Activated naive CD4-positive, alpha-beta T cell treated with anti-CD3 and anti-CD28 coated beads, Interleukin-2, amount 50 U/mL, for 72 hours (primary cell): Measurements from ENCODE around the gene NEURL1. TPM values are rescaled to one million over a fixed set of nuclear protein-coding genes. Genes with fewer than 3 reads are reported as not detected.
"Not testable (repeated sequence)": the region's sequence is repeated elsewhere in the genome, so short reads cannot be mapped to it uniquely, and the experiment has no call there.

ENCODE experiments used
- ATAC-seq, 2 donors: fragments of 150-1000 bp; cut with Tn5 transposase; 2 replicates each; pipeline ENCODE4 v1.10.0; 2021; ENCODE audit warnings: mild to moderate bottlenecking in 2 of 2, moderate library complexity in 2 of 2
- DNase-seq, 2 donors: peaks; one replicate each; pipeline ENCODE4 v3.0.0; 2021 to 2022; ENCODE audit warnings: low spot score in 2 of 2
- H3K27ac Mint-ChIP-seq, 2 donors: one replicate each; pipeline ENCODE4 v1.8.0; 2022; ENCODE audit warnings: mild to moderate bottlenecking in 2 of 2, mixed read lengths in 2 of 2
- H3K36me3 Mint-ChIP-seq, 2 donors: one replicate each; pipeline ENCODE4 v1.8.0; 2022; ENCODE audit warnings: mixed read lengths in 2 of 2
- H3K9me3 Mint-ChIP-seq, 2 donors: one replicate each; pipeline ENCODE4 v1.8.0; 2022; ENCODE audit warnings: mixed read lengths in 2 of 2
- total RNA-seq, 2 donors: library from RNA; stranded (reverse); gene quantifications; one replicate each; pipeline ENCODE4 v1.2.3, GENCODE V29; 2022

The NEURL1 gene
- total RNA-seq, 2 donors from 2014 or later = 0.87 to 2.4 TPM

DNA sequence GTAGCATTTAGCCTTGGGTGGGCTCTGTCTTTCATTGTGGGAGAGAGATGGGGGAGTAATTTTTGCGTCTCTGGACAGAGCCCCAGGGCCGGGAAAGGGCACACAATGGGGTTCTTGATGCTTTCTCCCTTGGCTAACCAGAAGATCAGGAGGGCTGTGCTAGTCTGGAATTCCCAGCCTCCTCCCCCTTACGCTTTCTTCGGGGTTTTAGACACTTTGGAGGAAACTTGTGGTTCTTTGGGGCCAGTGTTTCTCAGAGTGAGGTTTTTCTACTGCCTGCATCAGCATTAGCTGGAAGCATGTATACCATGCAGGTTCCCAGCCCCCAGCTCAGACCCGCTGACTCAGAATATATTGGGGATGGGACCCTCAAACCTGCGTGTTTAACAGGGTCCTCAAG lies 7.0 kb downstream of the NEURL1 start:
- no peaks in the 10 kb centered on the region for H3K36me3 Mint-ChIP-seq
- no peak for DNase-seq
- no peak overlapping the region for H3K27ac Mint-ChIP-seq
- no peak for ATAC-seq
- H3K9me3 Mint-ChIP-seq = no peaks in the 10 kb centered on the region

DNA sequence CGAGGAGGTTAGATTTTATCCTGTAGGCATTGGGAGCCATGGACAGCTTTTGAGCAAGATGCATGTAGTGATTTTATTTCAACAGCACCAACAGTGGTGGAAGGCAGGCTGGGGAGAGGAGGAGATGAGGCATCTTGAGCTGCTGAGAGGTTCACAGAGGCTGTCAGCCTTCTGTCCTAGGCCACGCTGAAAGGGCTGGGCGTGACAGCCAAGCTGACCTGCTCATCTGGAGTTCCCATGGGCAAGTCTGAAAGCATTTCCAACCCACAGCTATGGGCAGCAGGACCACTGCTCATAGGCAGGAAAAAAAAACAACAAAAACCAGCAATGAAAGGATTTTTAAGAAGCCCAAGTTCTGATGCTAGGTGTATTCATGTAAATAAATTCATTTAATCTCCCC lies 7.7 kb downstream of the NEURL1 start:
- no peaks in the 10 kb centered on the region for H3K9me3 Mint-ChIP-seq
- ATAC-seq (no peak), DNase-seq (no peak)
- H3K36me3 Mint-ChIP-seq = no peaks in the 10 kb centered on the region
- no peak overlapping the region for H3K27ac Mint-ChIP-seq

DNA sequence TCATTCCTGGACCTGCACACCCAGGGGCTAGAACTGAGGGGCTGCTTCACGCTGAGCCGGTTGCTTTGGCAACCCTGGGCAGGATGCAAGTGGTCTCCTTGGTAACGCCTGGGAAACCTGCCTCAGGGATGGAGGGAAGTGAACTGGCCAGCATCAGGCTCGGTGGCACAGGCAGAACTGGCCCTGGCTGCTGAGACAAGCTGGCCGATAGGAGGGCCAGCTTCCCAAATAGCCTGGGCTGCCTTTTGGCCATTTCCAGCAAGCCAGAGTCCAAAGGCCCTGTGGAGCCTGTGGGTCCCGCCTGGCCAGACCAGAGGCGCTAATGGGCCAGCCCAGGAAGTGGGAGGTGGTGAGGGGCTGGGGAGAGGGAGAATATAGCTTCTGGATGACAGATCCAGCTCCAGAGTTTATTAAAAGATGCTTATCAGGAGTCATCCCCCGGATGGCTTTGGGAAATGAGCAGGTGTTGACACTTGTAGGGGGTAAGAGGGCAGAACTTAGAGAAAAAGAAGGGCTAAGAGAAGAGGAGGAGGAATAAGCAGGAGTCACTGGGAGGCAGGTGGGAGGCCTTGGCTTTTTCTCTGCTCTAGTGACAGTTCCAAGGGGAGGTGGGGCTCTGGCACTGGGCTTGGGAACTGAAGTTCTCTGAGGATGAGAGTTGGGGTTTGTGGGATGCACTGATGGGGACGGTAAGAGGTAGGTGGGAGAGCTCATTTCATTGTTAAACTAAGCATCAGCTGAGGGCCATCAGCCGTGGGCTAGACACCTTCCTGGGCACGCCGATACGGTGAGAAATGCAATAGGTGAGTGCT lies 9.6 kb downstream of the NEURL1 start:
- Mint-ChIP-seq H3K36me3 (no peaks in the 10 kb centered on the region), H3K27ac (no peak overlapping the region), H3K9me3 (no peaks in the 10 kb centered on the region)
- DNase-seq = no peak
- no peak for ATAC-seq

DNA sequence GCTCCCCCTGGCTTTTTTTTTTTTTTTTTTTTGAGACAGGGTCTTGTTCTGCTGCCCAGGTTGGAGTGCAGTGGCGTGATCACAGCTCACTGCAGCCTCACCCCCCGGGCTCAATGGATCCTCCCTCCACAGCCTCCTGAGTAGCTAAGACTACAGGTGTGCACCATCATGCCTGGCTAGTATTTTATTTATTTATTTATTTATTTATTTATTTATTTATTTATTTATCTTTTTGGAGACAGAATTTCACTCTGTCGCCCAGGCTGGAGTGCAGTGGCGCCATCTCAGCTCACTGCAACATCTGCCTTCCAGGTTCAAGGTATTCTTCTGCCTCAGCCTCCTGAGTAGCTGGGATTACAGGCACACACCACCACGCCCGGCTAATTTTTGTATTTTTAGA lies 10.3 kb downstream of the NEURL1 start:
- H3K36me3 Mint-ChIP-seq, DNase-seq, H3K27ac Mint-ChIP-seq, ATAC-seq, H3K9me3 Mint-ChIP-seq: not testable (repeated sequence)

DNA sequence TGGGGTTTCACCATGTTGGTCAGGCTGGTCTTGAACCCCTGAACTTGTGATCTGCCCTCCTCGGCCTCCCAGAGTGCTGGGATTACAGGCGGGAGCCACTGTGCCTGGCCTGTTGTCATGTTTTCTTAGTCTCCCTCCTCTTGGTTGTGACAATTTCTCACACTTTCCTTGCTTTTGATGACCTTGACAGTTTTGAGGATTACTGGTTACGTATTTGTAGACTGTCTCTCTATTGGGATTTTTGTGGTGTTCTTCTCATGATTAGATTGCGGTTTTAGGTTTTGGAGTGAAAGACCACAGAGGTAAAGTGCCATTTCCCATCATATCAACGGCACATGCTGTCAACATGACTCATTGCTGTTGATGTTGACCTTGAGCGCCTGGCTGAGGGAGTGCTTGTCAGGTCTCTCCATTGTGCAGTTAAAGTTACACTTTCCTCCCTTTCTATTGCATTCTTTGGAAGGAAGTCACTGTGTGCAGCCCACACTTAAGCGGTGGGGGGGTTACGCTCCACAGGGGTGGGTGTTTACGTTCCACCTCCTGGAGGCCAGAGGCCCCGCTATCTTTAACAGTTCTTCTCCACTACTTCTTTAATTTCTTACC lies 10.8 kb downstream of the NEURL1 start:
- Mint-ChIP-seq H3K27ac (peak overlapping the region in 1 of 2 donors; percentile 7), H3K36me3 (no peaks in the 10 kb centered on the region), H3K9me3 (no peaks in the 10 kb centered on the region)
- DNase-seq (peak; percentile 38 to 44), ATAC-seq (peak; percentile 85 to 93)

DNA sequence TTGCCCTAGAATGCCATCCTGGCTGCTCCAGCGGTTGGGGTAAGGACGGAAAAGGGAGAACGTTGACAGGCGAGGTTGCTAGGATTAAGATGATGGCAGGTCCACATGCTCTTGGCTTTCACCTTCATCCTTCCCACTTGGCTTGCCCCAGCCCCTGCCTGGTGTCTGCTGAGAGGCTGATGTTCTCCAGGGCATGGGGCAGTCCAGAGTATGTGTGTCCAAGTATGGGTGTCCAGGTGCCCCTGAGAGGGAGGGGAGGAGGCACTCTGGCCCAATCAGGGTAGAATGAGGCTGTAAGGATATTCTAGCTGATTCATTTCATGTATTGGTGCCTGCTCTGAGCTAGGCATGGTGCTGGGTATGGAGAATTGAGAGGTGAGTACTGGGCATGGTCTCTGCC lies 12.6 kb downstream of the NEURL1 start:
- Mint-ChIP-seq H3K9me3 (no peaks in the 10 kb centered on the region), H3K27ac (no peak overlapping the region), H3K36me3 (no peaks in the 10 kb centered on the region)
- no peak for ATAC-seq
- peak in 1 of 2 donors; percentile 23 for DNase-seq

DNA sequence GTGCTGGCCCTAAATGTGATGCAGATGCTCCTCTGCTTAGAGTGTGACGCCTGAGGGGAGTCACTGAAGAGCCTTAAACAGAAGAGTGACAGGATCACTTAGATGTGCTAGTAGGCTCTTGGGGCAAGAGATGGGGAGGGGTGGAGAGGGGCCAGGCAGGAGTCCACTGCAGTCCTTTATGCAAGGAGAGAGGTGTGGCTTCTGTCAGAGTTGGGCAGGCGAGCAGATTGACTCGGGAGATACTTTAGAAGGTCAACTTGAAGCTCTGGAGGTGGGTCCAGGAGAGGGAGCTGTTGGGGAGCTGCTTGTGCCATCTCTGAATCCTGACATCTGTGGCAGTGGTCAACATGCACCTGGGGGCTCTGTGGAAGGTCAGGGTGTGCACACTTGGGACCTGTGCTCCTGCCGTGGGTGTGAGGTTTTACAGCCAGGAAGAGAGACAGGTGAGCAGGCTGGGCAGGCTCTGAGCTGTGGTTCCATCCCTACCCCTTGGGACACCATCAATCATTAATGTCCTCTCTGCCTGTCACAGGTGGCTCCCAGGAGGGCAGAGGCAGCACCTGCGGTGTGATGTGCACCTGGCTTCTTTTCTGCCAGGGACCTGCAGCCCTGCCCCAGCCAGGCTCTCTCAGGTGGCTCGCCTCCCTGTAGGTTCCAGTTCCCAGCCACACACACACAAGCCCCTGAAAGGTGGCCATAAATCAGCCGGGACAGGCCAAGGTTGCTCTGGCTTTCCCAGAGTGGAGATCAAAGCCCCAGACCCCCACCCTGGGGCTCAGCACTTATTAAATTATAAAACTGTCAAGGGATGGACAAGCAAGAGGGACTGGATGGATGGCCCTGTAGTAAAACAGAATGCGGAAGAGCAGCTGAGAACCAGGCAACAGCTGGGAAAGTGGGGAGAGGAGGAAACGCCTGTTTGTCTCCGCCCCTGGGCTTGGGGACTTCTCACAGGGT lies 14.0 kb downstream of the NEURL1 start:
- ATAC-seq (no peak), DNase-seq (no peak)
- Mint-ChIP-seq H3K27ac (peak overlapping the region in 1 of 2 donors; percentile 11), H3K36me3 (no peaks in the 10 kb centered on the region), H3K9me3 (no peaks in the 10 kb centered on the region)

DNA sequence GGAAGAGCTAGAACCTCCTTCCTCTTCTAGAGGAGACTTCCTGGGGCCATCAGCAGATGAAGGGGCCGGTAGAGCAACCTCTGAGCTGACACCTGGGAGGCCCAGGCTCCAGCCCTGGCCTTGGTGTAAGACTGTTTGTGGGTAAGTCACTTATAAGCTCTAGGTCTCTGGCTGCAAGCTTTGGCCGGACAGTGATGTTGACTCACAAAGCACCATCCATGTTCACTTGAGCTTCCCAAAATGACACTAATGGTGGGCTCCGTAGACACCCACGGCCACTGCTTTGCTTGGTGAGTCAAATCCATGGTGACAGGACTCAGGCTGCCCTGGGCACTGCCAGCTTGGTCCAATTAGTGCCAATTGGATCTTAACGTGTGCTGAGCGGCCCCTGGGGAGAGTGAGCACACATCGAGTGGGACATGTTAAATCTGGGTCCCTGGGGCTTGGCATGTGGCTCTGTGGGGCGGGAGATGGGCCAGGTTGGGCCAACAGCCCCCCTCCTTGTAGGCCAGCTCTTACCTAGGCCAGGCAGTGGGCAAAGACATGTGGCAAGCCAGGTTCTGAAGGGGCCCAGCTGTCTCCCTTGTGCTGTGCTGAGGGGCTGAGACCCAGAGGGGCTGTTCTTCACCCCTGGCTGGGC lies 16.7 kb downstream of the NEURL1 start:
- no peak for ATAC-seq
- no peak overlapping the region for H3K27ac Mint-ChIP-seq
- H3K36me3 Mint-ChIP-seq = no peaks in the 10 kb centered on the region

DNA sequence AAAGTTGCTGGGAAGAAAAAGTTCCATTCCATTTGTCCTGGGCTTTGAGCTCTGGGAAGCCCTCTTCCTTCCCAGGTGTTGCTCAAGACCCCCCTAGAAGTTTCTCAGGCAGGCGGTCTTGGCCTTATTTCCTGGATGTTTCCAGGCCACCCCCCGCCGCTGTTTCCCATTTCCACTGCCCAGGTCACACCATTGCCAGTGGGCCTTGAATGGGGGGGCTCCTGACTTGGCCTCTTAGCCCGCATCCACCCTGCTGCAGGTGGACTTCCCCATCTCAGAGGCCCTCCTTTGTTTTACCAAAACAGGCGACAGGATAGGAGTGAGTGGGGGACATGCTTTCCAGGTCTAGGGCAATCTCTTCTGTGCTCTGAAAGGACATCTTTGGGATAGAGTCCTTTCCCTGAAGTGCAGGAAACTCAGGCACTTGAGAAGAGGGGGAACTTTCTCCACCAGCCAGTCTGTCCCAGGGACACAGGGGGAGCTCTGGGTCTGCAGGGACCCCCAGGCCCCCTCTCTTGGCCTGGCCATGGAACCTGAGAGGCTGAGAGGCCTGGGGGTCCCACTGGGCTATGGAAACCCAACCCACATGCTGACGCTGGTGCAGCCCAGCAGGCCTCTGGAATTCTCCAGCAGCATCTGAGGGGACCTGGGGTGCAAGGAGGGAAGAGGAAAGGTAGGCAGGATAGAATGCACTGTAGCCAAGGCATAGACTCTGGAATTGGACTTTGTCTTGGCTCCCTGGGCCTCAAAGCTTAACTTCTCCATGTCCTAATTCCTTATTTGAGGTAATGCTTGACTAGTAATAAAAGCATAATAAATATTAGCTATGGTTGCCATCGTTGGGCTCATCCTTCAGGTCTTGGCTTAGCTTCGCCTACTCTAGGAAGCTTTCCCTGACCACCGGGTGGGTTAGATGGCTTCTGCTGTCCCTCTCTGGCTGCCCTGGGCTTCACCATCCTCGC lies 17.6 kb downstream of the NEURL1 start:
- no peak overlapping the region for H3K27ac Mint-ChIP-seq
- H3K9me3 Mint-ChIP-seq = no peaks in the 10 kb centered on the region
- no peaks in the 10 kb centered on the region for H3K36me3 Mint-ChIP-seq
- DNase-seq = no peak
- no peak for ATAC-seq

More for the DNA sequence above, 16.7 kb downstream of the NEURL1 start:
- no peak for DNase-seq
- H3K9me3 Mint-ChIP-seq = no peaks in the 10 kb centered on the region

DNA sequence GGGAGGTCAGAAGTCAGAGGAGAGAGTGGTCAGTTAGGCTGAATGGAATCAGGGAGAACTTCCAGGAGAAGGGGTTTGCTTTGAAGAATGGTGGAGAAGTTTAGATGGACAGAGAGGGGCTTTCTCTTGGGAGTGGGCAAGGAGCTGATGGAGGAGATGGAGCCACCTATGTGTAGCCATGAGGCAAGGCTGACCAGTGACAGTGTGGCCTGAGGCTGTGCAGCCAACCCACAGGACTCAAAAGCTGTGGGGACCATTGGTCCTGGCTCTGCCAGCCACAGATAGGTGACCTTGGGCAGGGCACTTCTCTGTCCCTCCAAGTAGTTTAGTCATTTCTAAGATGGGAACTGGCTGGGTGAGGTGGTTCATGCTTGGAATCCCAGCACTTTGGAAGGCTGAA lies 18.7 kb downstream of the NEURL1 start:
- Mint-ChIP-seq H3K36me3 (no peaks in the 10 kb centered on the region), H3K27ac (no peak overlapping the region), H3K9me3 (no peaks in the 10 kb centered on the region)
- DNase-seq (no peak), ATAC-seq (no peak)

DNA sequence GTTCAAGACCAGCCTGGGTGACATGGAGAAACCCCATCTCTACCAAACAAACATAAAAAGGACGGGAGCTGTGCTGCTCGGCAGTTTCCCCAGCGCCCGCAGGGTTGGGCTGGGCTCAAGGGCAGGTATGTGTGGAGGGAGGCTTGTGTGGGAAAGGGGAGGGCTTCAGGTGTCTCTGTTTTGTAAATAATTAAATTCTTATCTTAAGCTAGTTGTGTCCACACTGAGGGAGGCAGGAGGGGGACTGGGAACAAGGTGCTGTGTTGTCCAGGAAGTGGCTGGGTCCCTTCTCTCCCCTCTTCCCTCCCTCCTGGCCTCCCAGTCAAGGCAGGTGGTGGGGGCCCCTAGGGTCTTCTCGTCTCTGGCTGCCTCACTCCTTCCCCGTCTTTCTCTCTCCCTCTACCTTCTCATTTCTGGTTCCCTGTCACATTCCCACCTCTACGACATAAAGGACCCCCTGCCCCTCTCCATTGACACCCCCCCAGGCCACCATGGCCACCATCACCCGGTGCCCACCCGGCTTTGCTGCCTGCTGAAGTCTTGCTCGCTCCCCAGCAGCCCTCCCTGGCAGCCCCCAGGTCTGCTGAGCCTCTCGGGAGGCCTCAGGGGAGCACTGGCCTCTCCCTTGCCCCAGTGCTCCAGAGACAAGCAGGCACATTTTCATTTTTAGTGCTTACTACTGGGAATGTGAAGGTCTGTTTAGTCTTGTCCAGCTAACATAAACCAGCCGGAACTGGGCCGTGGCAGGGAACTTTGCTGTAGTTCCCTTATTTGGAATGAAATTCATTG lies 19.3 kb downstream of the NEURL1 start:
- Mint-ChIP-seq H3K9me3 (no peaks in the 10 kb centered on the region), H3K27ac (no peak overlapping the region), H3K36me3 (no peaks in the 10 kb centered on the region)
- ATAC-seq = no peak
- no peak for DNase-seq

DNA sequence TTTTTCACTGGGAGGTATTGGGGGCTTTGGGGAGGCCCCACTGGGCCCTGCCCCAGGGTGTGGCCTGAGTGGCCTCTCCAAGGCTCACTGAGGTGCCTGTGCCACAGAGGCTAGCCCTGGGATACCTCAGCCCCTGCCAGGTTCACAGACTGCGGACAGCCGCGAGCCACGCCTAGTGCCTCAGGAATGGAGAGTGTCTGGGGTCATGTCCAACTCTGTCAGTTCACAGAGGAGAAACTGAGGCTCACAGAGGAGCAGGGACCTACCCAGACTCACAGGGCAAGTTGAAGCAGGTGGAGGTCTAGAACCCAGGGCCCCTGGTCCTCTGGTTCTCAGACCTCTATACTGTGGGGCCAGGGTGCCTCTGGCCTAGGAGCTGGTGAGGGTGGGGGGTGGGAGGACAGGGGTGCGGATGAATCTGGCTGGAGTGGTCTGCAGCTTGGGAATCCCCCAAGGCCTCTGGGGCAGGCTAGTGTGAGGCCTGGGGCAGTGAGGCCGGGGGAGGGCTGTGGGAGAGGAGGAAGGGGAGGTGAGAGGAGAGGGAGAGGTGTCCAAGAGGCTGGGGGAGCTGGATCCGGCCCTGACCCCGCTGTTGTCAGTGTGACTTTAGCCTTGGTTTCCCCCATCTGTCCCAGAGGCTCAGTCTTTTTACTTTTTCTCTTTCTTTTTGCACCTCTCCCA lies 20.0 kb downstream of the NEURL1 start:
- no peak for ATAC-seq
- H3K27ac Mint-ChIP-seq = no peak overlapping the region

DNA sequence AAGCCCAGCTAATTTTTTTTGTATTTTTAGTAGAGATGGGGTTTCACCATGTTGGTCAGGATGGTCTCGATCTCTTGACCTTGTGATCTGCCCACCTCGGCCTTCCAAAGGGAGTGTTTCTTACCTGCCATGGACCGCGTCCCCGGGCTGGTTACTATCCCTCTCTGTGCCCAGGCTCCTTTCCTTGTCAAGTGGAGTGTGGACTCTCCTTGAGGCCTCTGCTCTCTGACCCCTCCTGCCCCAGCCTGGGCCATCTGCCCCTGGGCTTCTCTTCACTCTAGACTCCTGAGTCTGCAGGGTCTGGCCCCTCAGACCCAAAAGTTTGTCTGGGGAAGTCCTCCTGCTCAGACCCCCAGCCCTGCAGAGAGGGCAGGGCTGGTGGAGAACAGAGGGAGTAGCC lies 20.7 kb downstream of the NEURL1 start:
- ATAC-seq (no peak), DNase-seq (no peak)
- H3K36me3 Mint-ChIP-seq = no peaks in the 10 kb centered on the region

More for the DNA sequence above, 20.0 kb downstream of the NEURL1 start:
- Mint-ChIP-seq H3K36me3 (no peaks in the 10 kb centered on the region), H3K9me3 (no peaks in the 10 kb centered on the region)
- DNase-seq = peak in 1 of 2 donors; percentile 48

DNA sequence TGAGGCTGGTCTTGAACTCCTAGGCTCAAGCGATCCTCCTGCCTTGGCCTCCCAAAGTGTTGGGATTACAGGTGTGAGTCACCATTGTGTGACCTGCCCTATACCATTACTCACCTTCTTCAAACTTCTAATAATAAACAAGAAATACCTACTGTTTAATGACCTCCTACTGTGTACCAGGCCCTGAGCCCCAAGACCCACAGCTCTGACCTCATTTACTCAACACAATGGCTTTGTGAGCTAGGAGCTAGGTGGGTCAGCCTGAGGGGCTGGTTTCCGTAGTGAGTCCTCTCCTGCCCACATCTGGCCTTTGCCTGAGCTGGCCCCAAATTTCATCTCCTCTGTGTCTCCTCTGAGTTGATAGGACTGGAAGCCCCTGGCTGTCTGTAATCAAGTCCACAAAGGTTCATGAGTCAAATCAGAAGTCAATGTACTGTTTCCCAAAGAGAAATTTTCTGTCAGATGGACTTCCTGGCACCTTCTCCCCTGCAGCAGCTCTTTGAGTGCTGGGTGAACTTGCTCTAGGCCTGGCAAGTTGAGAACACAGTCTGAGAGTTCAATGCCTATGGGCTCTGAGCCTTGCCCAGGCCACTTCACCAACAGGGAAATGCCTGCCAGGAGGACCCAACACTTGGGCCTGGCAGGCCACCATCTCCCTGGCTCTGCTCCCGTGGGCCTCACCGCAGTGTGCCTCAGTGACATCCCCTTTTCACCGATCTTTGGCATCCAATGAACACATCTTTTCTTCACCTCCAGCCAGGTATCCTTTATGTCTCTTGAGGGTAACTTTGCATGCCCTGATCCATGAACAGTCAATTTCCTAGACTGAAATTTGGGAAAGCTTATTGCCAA lies 24.0 kb downstream of the NEURL1 start:
- no peaks in the 10 kb centered on the region for H3K9me3 Mint-ChIP-seq
- ATAC-seq = peak; percentile 29 to 38
- H3K36me3 Mint-ChIP-seq = no peaks in the 10 kb centered on the region
- peak overlapping the region in 1 of 2 donors; percentile 16 for H3K27ac Mint-ChIP-seq
- DNase-seq = no peak

More for the DNA sequence above, 20.7 kb downstream of the NEURL1 start:
- Mint-ChIP-seq H3K27ac (no peak overlapping the region), H3K9me3 (no peaks in the 10 kb centered on the region)
